Bronchial epithelial cell (primary cell): ENCODE measurements around the gene LIMS3. TPM values are rescaled to one million over a fixed set of nuclear protein-coding genes. Genes with fewer than 3 reads are reported as not detected.
"Not testable (repeated sequence)": the region's sequence is repeated elsewhere in the genome, so short reads cannot be mapped to it uniquely, and the experiment has no call there.

Source experiments
- DNase-seq: peaks from one replicate; pipeline ENCODE4 v3.0.0-alpha.2; 2010; ENCODE audit warnings: low read depth
- FAIRE-seq: peaks from 2 replicates; lab custom pipeline; 2011; peaks lifted over from hg19 to GRCh38; lab: Jason Lieb, UNC
- H3K27me3 ChIP-seq: 2 replicates; pipeline ENCODE4 v1.5.1; 2011; ENCODE audit warnings: low read length; ENCODE audit not compliant: control insufficient read depth, insufficient read depth
- H3K36me3 ChIP-seq: 2 replicates; pipeline ENCODE4 v1.5.1; 2011; ENCODE audit warnings: low read length; ENCODE audit not compliant: control insufficient read depth, insufficient read depth
- H3K4me3 ChIP-seq: 2 replicates; pipeline ENCODE4 v1.5.1; 2011; ENCODE audit warnings: mild to moderate bottlenecking, low read depth, low read length, control low read depth
- total RNA-seq: library from RNA; depleted of rRNA; stranded (reverse); fragments of >200 nt; gene quantifications from 2 replicates; pipeline ENCODE4 v1.2.1, GENCODE V29; 2014

LIMS3 gene
- total RNA-seq, 1 donor from 2014 or later = 1.3 TPM

DNA sequence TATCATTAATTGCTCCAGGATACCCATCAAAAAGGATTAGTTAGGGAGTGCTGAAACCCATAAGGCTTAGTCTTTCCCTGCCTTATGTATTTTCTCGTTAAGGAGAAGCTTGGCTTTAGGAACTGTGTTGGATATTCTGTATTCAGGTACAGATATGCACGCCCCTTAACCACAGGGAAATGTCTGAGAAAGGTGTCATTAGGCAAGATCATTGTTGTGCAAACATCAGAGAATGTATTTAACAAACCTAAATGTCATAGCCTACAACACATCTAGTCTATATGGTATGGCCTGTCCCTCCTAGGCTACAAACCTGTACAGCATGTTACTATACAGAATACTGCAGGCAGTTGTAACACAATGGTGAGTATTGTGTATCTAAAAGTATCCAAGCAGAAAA lies 10.1 kb downstream of the LIMS3 start:
- not testable (repeated sequence) for H3K36me3 ChIP-seq, DNase-seq, H3K4me3 ChIP-seq, H3K27me3 ChIP-seq, FAIRE-seq

DNA sequence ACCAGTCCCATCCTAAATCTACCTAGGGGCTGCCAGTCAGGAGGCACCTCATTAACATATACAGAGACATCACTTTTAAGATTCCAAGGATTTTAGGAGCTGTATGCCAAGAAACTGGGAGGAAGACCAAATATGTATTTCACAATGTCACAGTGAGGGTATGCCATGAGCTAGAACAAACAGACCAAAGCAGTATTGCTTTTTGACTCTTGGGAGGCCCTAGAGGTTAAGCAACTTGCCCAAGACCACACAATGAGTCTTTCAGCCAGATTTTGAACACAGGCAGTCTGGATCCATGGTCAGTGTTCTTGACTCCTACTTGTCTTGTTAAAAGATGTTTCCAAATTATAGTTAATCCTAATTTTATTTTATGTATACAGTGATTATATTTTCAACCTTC lies 12.3 kb downstream of the LIMS3 start:
- not testable (repeated sequence) for FAIRE-seq, DNase-seq

DNA sequence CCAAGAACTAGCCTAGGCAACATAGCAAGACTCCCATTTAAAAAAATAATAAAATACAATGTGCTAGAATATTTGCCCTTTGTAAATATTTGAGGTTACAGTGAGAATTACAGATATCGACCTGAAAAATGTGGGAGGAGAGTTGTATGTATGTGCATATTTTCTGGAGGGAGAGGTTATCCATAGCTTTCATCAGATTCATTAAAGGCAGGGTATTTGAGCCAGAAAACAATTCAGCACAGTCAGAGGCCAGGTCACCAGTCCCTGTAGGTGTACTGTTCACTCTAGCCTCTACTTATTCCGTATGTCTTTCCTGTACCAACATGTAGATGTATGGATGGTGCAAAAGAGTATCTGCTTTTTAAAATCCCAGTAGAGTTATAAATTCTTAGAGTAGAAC lies 15.4 kb downstream of the LIMS3 start:
- not testable (repeated sequence) for FAIRE-seq, H3K27me3 ChIP-seq, DNase-seq, H3K4me3 ChIP-seq, H3K36me3 ChIP-seq

More for the DNA sequence above, 12.3 kb downstream of the LIMS3 start:
- not testable (repeated sequence) for H3K4me3 ChIP-seq, H3K27me3 ChIP-seq, H3K36me3 ChIP-seq

DNA sequence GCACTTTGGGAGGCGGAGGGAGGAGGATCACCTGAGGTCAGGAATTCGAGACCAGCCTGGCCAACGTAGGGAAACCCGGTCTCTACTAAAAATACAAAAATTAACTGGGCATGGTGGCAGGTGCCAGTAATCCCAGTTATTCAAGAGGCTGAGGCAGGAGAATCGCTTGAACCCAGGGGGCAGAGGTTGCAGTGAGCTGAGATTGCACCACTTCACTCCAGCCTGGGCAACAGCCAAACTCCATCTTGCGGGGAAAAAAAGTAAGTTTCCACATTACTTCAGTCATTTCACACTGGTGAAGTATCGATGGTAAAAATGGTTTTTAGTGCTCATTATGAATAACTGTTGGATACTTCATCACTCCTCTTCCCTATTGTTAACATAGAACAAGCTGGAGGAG lies 16.1 kb downstream of the LIMS3 start:
- H3K4me3 ChIP-seq, H3K36me3 ChIP-seq, FAIRE-seq, H3K27me3 ChIP-seq, DNase-seq: not testable (repeated sequence)

DNA sequence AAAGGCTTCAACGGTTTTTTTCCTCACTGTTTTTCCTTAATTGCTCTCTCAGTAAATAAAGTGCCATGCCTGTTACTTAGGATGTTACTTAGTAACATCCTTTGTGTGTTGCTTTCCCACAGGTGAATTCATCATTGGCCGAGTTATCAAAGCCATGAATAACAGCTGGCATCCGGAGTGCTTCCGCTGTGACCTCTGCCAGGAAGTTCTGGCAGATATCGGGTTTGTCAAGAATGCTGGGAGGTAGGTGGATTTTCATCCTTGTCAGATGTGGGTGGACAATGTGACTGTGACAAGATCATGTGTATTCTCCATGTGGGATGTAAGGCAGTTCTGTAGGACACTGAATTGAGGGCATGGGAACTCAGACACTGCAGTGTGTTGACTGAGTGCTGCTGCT lies 17.3 kb downstream of the LIMS3 start:
- not testable (repeated sequence) for FAIRE-seq, H3K27me3 ChIP-seq, DNase-seq

DNA sequence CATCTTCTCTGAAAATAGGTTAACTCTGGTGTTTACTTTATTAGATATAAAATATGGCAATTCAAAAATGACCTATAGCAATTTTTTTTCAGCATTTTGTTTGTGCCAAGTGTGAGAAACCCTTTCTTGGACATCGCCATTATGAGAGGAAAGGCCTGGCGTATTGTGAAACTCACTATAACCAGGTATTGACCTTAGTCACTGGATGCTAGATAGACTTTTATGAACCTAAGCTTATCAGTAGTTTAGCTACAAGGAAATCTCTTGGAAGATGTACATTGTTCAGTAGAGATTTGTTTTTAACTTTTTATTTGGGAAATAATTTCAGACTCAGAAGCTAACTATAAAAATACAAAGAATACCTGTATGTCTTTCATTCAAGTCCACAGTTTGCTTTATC lies 21.7 kb downstream of the LIMS3 start:
- not testable (repeated sequence) for H3K27me3 ChIP-seq, H3K4me3 ChIP-seq, H3K36me3 ChIP-seq, DNase-seq, FAIRE-seq

More for the DNA sequence above, 17.3 kb downstream of the LIMS3 start:
- H3K4me3 ChIP-seq, H3K36me3 ChIP-seq: not testable (repeated sequence)

DNA sequence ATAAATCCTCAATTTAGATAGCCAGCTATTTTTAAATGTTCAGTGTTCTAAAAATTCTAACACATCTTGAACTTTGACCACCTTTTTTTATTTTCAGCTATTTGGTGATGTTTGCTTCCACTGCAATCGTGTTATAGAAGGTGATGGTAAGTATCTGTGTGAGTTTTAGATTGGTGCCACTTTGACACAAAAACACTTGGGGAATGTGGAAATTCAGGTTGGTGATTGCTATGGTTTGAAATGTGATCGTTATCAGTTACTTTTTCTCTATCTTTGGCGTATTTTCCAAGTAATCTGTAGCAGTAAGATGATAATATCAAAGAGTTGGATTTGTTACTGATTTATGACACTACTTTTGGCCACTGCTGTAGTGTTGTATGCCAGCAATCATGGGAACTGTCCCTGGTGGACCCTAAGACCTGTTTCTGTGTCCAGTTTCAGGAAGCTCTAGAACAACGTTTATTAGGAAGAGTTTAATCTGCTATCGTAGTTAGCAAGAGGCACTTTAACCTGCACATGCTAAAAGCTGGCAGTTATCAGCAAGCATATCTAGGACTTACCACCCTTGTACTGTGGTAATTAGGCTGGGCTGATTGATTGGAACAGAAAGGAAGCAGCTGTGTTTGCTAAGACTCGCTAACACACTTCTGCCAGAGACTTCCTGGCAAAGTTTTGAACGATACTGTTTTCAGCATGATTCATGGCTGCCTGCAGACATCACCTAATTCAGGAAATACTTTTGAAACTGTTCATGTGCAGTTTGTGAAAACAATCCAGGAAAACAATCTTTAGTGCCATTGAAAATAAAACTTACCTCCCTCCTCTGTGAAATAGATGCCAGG lies 23.3 kb downstream of the LIMS3 start:
- not testable (repeated sequence) for DNase-seq, H3K4me3 ChIP-seq, FAIRE-seq, H3K36me3 ChIP-seq, H3K27me3 ChIP-seq

DNA sequence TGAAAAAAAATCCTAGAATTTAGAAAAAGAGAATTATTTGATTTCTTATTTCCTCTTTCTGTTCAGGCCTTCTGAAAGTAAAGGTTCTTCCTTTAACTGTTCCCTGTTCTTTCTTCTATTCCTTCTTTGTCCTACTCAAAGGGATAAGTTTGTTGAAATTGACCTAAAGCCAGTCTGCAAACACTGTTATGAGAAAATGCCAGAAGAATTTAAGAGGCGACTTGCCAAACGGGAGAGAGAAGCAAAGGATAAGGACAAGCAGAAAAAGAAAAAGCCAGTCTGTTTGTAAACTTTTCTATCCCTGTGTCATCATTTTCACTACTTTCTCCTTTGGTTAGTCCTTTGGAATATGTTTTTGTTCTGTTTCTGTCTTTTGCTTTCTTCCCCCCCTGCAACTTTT lies 26.0 kb downstream of the LIMS3 start:
- H3K27me3 ChIP-seq, H3K4me3 ChIP-seq, H3K36me3 ChIP-seq, FAIRE-seq, DNase-seq: not testable (repeated sequence)

DNA sequence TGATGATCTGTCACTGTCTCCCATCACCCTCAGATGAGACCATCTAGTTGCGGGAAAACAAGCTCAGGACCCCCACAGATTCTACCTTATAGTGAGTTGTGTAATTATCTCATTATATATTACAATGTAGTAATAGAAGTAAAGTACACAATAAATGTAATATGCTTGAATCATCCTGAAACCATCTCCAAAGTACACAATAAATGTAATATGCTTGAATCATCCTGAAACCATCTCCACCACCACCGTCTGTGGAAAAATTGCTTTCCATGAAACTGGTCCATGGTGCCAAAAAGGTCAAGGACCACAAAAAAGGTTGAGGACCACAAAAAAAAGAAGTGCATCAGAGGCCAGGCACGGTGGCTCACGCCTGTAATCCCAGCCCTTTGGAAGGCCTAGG lies 29.3 kb downstream of the LIMS3 start:
- H3K36me3 ChIP-seq, DNase-seq, H3K27me3 ChIP-seq, FAIRE-seq, H3K4me3 ChIP-seq: not testable (repeated sequence)

DNA sequence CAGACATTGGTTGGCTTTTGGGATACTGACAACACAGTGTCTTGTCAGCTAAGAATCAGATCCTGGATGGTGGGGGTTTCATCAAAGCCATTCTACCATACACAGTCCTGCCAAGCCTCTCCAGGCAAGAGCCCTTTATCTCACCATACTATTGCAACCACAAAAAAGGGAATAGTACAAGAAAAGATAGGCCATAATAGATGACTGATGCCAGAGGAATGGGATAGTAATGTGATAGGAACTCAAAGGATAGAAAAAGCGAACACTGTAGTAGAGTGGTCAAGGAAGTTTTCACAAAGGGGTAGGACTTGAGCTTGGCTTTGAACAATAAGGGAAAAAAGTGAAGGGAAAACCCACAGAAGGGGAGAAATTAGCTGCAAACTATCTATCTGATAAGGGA lies 30.7 kb downstream of the LIMS3 start:
- not testable (repeated sequence) for H3K4me3 ChIP-seq, H3K36me3 ChIP-seq, H3K27me3 ChIP-seq, DNase-seq, FAIRE-seq

DNA sequence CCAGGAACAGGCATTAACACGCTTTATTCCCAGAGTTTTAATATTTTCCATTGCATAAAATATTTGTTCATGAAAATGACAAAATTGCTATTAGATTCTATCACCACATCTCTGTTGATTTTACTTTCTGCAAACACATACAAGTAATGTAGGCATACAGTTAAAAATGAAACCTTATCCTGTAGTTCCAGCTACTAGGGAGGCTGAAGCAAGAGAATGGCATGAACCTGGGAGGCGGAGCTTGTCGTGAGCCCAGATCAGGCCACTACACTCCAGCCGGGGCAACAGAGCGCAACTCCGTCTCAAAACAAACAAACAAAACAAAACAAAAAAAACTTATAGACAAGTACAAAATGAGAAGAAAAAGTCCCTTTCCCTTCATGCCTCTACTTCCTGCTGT lies 38.0 kb downstream of the LIMS3 start:
- not testable (repeated sequence) for H3K36me3 ChIP-seq, DNase-seq, H3K27me3 ChIP-seq, FAIRE-seq, H3K4me3 ChIP-seq

DNA sequence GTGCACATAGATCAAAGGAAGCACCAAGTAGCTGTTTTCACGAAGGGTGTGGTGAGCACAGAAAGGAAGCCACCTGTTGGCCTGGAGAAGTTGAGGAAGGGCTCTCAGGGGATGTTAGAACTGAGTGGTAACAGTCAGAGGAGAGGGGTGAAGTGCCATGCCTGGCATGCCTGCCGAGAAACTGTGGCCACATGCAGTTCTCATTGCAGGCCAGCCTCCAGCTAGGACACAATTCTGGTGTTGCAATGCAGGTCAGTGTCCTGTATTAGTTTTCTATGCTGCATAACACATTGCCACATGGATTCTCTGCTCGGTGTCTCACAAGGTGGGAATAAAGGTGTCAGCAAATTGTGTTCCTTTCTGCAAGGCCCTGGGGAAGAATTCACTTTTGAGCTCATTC lies 46.9 kb downstream of the LIMS3 start:
- not testable (repeated sequence) for H3K4me3 ChIP-seq, H3K36me3 ChIP-seq, DNase-seq, H3K27me3 ChIP-seq, FAIRE-seq

DNA sequence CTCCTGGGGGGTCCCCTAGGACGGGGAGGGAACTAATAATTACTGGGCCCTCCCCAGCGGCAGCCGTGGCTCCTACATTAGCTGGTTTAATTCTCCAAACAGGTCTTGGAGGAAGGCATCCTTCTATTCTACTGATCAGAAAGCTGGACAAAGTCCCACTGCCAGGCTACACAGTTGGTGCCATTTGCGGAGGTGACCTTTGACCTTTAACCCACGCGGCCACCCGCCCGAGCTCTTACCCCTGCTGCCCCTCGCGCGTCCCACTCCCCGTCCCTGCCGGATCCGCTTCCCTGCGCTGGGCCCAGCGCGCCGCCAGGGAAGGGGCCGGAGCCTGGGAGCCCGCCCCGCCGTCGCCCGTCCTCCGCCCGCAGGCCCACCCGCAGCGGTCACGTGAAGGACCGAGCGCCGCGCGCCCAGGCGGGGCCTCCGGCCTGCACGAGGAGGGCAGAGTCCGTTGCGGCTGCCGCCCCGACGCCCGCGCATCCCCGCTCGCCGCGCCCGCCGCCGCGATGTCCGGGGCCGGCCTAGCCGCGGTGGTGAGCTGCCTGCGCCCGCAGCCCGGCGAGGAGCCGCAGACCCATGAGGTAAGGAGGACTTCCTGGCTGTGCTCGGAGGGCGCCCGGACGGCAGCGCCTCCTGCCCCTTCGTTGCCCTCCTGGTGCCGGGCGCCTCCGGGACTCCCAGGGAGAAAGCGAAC lies 48.9 kb downstream of the LIMS3 start:
- not testable (repeated sequence) for H3K36me3 ChIP-seq, H3K4me3 ChIP-seq, DNase-seq, FAIRE-seq, H3K27me3 ChIP-seq

DNA sequence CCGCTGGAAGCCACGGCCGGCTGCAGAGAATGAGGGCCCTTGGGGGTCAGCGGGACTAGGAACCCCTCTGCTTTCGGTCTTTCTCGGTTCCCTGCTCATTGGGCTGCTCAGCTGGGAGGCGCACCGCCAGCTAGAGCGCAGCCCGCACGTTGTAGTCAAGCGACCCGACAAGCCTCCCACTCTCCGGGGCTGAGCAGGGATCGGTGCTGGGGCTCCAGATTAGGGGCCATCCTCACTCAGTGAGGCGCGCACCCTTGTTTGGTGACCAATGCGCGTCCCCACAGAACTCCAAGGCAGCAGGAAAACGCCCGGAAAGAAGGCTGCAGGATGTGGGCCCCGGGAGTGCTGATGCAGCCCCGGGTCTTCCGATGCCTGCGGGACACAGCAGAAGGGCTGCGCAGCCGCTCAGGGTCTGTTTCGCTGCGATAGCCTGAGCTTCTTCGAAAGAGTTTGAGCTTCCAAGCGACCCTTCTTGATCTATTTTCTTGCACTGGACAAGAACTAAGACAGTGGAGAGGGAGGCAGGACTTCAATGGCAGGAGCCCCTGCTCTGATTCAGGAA lies 49.6 kb downstream of the LIMS3 start:
- DNase-seq, FAIRE-seq, H3K36me3 ChIP-seq, H3K4me3 ChIP-seq, H3K27me3 ChIP-seq: not testable (repeated sequence)
